HEK293 (cell line): Measurements from ENCODE around the gene HLA-DQB2.
A peak's percentile ranks its signal among the peaks of the same experiment; 100 is the strongest.

ENCODE experiments used
- CTCF ChIP-seq: fragments of 450-650 bp; formaldehyde crosslinking; IDR thresholded peaks from 2 replicates; pipeline ENCODE4 v1.5.1; 2016; ENCODE audit warnings: missing biosample characterization, missing genetic modification characterization
- EGR2 ChIP-seq: fragments of 450-650 bp; formaldehyde crosslinking; IDR thresholded peaks from 2 replicates; pipeline ENCODE4 v1.5.1; 2016; ENCODE audit warnings: low read depth, missing biosample characterization, missing genetic modification characterization
- PRDM1 ChIP-seq: fragments of 450-650 bp; formaldehyde crosslinking; IDR thresholded peaks from 2 replicates; pipeline ENCODE4; 2016; ENCODE audit warnings: missing biosample characterization, missing genetic modification characterization
- PRDM10 ChIP-seq: fragments of 450-650 bp; formaldehyde crosslinking; IDR thresholded peaks from 2 replicates; pipeline ENCODE4 v1.5.1; 2016; ENCODE audit warnings: missing biosample characterization, missing genetic modification characterization
- SP2 ChIP-seq: fragments of 450-650 bp; formaldehyde crosslinking; IDR thresholded peaks from 2 replicates; pipeline ENCODE4 v1.5.1; 2016; ENCODE audit warnings: missing biosample characterization, missing genetic modification characterization
- SP7 ChIP-seq: fragments of 450-650 bp; formaldehyde crosslinking; IDR thresholded peaks from 2 replicates; pipeline ENCODE4 v1.5.1; 2016; ENCODE audit warnings: missing biosample characterization, missing genetic modification characterization
- ZBTB11 ChIP-seq: fragments of 450-650 bp; formaldehyde crosslinking; conservative IDR thresholded peaks from 2 replicates; pipeline ENCODE4 v1.5.1; 2016; ENCODE audit warnings: low read depth, missing biosample characterization, missing genetic modification characterization
- ZBTB17 ChIP-seq: fragments of 450-650 bp; formaldehyde crosslinking; IDR thresholded peaks from 2 replicates; pipeline ENCODE4 v1.5.1; 2016; ENCODE audit warnings: missing biosample characterization, missing genetic modification characterization
- ZBTB20 ChIP-seq: fragments of 450-650 bp; formaldehyde crosslinking; IDR thresholded peaks from 2 replicates; pipeline ENCODE4 v1.5.1; 2016; ENCODE audit warnings: missing biosample characterization, missing genetic modification characterization
- ZFP41 ChIP-seq: fragments of 450-650 bp; formaldehyde crosslinking; IDR thresholded peaks from 2 replicates; pipeline ENCODE4 v1.5.1; 2016; ENCODE audit warnings: missing biosample characterization, missing genetic modification characterization, borderline replicate concordance
- ZNF138 ChIP-seq: fragments of 450-650 bp; formaldehyde crosslinking; IDR thresholded peaks from 2 replicates; pipeline ENCODE4 v1.5.1; 2016; ENCODE audit warnings: missing biosample characterization, missing genetic modification characterization, borderline replicate concordance
- ZNF221 ChIP-seq: fragments of 450-650 bp; formaldehyde crosslinking; IDR thresholded peaks from 2 replicates; pipeline ENCODE4 v1.5.1; 2017; ENCODE audit warnings: missing biosample characterization, missing genetic modification characterization, borderline replicate concordance
- ZNF248 ChIP-seq: fragments of 450-650 bp; formaldehyde crosslinking; IDR thresholded peaks from 2 replicates; pipeline ENCODE4 v1.5.1; 2017; ENCODE audit warnings: missing biosample characterization, missing genetic modification characterization
- ZNF510 ChIP-seq: fragments of 450-650 bp; formaldehyde crosslinking; IDR thresholded peaks from 2 replicates; pipeline ENCODE4 v1.5.1; 2018; ENCODE audit warnings: mild to moderate bottlenecking, missing genetic modification characterization, missing biosample characterization; ENCODE audit not compliant: insufficient replicate concordance
- ZNF521 ChIP-seq: fragments of 450-650 bp; formaldehyde crosslinking; IDR thresholded peaks from 2 replicates; pipeline ENCODE4 v1.5.1; 2017; ENCODE audit warnings: missing biosample characterization, mild to moderate bottlenecking, missing genetic modification characterization
- ZNF571 ChIP-seq: fragments of 450-650 bp; formaldehyde crosslinking; IDR thresholded peaks from 2 replicates; pipeline ENCODE4 v1.5.0; 2017; ENCODE audit warnings: missing biosample characterization, missing genetic modification characterization
- ZNF692 ChIP-seq: fragments of 450-650 bp; formaldehyde crosslinking; IDR thresholded peaks from 2 replicates; pipeline ENCODE4 v1.5.1; 2016; ENCODE audit warnings: missing biosample characterization, missing genetic modification characterization
- TF ChIP-seq, protein P1 (sequence below): fragments of 450-650 bp; formaldehyde crosslinking; conservative IDR thresholded peaks from 2 replicates; pipeline ENCODE4 v1.5.1; 2016; ENCODE audit warnings: low read depth, missing biosample characterization, missing genetic modification characterization

The HLA-DQB2 gene

GRCh38 chr6:32796848-32797776, 33.8 kb upstream of the HLA-DQB2 start (continued):
- peak; percentile 82 for TF ChIP-seq PRDM10 (tag by site-specific recombination)
- no peak for TF ChIP-seq ZFP41 (tag by site-specific recombination)
- TF ChIP-seq, protein P1, sequence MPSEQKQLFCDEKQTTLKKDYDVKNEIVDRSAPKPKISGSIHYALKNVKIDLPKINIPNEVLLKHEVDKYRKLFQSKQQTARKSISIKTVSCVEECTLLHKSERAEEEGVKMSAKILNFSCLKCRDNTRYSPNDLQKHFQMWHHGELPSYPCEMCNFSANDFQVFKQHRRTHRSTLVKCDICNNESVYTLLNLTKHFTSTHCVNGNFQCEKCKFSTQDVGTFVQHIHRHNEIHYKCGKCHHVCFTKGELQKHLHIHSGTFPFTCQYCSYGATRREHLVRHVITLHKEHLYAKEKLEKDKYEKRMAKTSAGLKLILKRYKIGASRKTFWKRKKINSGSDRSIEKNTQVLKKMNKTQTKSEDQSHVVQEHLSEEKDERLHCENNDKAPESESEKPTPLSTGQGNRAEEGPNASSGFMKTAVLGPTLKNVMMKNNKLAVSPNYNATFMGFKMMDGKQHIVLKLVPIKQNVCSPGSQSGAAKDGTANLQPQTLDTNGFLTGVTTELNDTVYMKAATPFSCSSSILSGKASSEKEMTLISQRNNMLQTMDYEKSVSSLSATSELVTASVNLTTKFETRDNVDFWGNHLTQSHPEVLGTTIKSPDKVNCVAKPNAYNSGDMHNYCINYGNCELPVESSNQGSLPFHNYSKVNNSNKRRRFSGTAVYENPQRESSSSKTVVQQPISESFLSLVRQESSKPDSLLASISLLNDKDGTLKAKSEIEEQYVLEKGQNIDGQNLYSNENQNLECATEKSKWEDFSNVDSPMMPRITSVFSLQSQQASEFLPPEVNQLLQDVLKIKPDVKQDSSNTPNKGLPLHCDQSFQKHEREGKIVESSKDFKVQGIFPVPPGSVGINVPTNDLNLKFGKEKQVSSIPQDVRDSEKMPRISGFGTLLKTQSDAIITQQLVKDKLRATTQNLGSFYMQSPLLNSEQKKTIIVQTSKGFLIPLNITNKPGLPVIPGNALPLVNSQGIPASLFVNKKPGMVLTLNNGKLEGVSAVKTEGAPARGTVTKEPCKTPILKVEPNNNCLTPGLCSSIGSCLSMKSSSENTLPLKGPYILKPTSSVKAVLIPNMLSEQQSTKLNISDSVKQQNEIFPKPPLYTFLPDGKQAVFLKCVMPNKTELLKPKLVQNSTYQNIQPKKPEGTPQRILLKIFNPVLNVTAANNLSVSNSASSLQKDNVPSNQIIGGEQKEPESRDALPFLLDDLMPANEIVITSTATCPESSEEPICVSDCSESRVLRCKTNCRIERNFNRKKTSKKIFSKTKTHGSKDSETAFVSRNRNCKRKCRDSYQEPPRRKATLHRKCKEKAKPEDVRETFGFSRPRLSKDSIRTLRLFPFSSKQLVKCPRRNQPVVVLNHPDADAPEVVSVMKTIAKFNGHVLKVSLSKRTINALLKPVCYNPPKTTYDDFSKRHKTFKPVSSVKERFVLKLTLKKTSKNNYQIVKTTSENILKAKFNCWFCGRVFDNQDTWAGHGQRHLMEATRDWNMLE (tag by site-specific recombination): 0 out of 2 replicates have a peak, but pooled peaks have one; percentile 12
- no peak for TF ChIP-seq ZBTB20
- TF ChIP-seq ZNF571: no peak
- 0 out of 2 replicates have a peak, but pooled peaks have one; percentile 16 for TF ChIP-seq ZNF692 (tag by site-specific recombination)
- TF ChIP-seq EGR2 (tag by site-specific recombination): no peak
- no peak for TF ChIP-seq ZNF248 (tag by site-specific recombination)
- TF ChIP-seq ZBTB17 (tag by site-specific recombination): 0 out of 2 replicates have a peak, but pooled peaks have one; percentile 43
- TF ChIP-seq SP7 (tag by site-specific recombination): peak; percentile 41; the same call in 1 of the 2 replicates
- TF ChIP-seq ZNF138 (tag by site-specific recombination): no peak
- no peak for TF ChIP-seq ZNF221
- peak; percentile 53; the same call in 1 of the 2 replicates for TF ChIP-seq PRDM1 (tag by site-specific recombination)
- no peak for TF ChIP-seq ZNF510 (tag by site-specific recombination)
- TF ChIP-seq CTCF: peak; percentile 72
- TF ChIP-seq ZBTB11 (tag by site-specific recombination): no peak
- TF ChIP-seq ZNF521 (tag by site-specific recombination): no peak
- TF ChIP-seq SP2: no peak
